SKM-1 treated with dmso at 0.1 percent for 144 hours (cell line): Measurements from ENCODE around the gene REEP6.
"Not testable (repeated sequence)": the region's sequence is repeated elsewhere in the genome, so short reads cannot be mapped to it uniquely, and the experiment has no call there.

Source experiments
- DNase-seq: peaks from one replicate; lab custom pipeline; 2025; ENCODE audit not compliant: unreplicated experiment; lab: John Stamatoyannopoulos, UW

Gene REEP6

DNA sequence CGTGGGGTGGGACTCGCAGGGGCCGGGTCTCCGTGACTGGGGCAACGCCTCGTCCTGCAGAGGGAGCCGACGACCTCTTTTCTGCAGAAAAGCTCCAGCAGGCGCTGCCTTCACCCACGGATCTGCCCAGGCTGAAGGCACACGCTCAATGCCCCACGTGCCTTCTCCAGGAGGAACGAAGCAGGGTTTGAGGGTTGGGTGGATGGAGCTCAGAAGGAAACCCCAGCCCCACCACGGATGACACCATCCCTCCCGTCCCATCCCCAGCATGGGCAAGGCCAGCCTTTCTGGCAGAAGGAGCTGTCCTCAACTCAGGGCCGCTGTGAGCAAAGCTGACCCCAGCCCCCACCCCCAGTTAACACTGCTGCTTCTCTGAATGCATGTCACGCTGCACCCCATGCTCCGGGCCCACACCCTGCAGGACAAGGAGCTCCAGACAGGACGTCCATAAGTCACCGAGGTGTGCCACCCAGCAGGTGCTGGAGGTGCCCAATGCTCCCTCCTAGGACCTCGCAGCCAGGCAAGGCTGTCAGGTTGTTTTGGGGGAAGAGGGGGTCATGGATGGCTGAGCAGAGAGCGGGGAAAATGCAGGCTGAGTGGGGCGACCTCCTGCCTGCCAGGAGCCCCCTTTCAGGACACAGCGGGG is 19.3 kb upstream of the REEP6 start:
- no peak for DNase-seq

DNA sequence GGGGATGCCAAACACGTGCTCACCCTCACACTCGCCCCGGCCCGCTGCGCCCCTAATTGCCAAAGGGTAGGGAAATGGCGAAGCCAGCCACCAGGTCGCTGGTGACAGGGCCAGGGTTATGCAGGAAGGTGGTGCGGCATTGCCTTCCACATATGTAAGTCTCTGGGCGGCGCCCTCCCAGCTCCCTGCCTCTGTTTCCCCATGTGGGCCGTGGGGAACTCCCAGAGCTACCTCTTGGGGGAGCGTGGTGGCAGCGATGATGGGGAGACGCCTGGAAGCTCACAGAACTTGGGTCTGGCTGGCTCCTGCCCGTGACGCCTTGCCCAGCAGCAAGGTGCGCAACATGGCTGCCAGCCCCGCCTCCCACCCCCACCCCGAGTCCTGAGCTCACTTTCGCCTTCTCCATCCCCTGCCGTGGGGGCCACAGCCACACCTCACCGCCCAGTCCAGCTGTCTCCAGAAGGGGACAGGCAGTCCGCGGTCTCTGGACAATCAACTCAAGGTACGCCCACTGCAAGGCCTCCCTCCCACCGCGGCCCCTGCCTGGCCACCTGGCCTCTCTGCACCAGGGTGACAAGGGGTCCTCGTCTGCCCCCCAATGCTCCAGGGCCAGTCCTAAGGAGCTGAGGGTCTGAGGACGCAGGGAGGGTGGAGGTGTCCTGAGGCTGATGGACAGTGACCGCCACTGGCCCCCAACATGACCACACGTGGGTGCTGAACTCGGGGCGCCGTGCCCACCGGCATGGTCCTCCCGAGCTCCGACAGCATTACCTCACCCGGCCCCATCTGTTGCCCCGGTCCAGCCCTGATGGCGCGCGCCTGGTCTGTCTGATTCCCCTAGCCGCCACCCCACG is 18.5 kb upstream of the REEP6 start:
- no peak for DNase-seq

DNA sequence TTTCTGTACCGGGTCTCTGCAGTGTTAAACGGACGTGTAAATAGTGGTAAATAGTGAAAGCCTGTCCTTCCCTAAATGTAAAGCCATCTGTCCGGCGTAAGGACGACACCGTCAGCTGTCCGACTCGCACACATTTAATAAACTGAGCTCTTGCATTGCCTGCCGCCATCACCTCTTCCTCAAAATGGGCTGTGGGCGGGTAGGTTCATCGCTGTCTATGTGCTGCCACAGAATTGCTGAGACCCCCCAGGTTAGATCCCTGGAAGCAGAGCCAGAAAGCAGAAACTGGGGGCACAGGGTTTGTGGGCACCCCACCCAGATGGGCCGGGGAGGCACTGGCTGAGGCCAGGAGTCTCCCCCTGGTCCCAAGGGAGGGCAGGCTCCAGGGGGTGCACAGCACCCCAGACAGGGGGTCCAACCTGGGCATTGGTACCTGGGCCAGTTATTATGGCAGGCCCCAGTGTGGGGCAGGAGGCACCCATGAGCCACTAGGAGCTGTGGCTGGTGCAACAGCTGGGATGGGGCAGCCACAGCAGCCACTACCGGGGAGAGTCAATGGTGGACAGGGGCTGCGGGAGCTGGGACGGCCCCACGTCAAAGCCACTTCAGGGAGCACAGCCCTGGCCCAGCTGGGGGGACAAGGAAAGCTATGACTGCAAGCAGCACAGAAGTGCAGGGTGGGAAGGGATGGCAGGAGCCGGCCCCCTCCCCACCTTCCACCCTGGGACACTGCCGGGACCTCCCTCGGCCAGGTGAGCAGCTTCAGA is 17.7 kb upstream of the REEP6 start:
- no peak for DNase-seq

- DNase-seq, result no peak
Measured at GRCh38 chr19:1474011-1474764, 16.8 kb upstream of the REEP6 start.

GRCh38 chr19:1474765-1475351 is 16.1 kb upstream of the REEP6 start:
- DNase-seq, result no peak

DNA sequence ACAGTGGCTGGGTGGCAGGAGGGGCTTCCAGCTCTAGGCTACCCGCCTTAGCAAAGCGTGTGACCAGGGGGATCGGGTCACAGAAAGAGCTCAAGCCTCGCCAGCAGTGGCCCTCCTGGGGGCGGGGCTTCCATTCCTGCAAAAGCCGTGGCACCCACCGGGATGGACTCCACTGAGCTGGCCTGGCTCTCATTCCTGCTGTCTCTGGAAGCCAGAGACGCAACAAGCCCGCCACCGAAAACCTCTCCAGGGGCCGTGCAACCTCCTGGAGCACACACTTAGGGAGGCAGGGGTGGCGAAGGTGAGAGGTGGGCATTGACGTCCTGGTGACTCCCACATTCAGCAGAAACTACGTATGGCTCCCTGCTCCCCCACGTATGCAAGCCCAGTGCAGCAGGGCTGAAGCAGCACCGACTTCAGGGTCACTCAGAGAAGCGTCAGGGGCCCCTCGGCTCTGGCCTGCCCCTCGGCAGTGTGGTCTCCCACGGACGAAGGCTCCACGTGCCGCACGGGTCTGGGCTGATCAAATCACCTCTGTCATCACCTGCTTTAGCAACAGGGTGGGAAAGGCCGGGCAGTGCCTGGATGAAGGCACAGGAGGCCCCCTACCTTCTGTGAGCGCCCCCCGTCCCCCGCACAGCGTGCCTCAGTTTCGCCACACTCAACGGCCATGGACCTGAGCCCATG is 15.1 kb upstream of the REEP6 start:
- no peak for DNase-seq

- DNase-seq, result not testable (repeated sequence)
Measured at GRCh38 chr19:1477056-1477455, 13.9 kb upstream of the REEP6 start.

GRCh38 chr19:1478934-1479707 is 11.9 kb upstream of the REEP6 start, which contains the start of gene C19orf25:
TSS of gene C19orf25 (minus strand) at chr19:1479215. CDS start at chr19:1478903, 312 bp downstream.
- peak; percentile 92 for DNase-seq

DNA sequence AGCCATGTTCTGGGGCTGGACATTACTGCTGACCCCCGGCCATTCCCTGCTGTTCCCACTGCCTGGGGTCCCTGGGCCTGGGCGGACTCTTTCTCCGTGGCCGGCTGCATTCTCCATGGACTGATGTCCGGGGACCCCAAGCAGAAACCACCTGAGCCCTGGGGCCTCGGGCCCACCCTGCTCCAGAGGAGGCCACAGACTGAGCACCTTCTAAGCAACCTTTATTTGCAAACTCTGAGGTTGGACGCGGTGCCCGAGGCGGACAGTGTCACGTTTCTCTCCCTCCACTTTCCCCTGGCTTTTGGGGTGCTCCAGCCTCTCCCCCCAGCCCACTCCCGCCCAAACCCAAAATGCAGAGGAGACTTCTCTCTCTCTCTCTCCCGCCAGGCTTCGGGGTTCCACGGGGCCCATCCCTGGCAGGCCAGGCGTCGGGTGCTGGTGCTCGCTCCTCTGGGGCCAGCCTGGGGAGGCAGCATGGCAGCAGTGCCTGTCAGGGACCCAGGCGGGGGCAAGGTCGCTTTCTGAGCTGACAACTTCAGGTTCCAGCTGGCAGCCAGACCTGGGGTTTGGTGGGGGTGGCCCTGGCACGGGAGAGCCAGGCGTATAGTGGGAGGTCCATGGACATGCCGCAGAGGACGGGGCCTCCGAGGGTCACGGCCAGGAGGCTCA is 9.6 kb upstream of the REEP6 start:
- DNase-seq, result no peak

DNA sequence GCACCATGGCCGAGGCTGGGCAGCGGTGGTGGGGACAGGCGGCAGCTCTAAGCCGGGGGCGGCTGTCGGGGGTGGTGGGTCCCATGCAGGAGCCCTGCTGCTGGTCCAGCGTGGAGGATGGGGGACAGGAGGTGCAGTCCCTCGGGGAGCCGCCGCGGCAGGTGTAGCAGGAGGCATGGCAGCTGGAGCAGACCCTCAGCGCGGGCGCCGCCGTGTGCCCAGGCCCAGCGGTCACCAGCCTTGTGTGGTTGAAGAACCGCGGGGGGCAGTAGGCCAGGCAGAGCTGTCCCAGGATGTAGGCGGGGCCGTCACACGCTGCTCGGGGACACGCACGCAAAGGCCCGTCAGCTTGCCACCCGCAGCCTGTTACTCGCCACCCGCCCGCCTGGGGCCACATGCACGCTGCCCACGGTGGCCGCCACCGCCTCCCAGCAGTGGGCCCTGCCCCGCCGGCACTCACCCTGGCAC is 9.1 kb upstream of the REEP6 start:
- no peak for DNase-seq

DNA sequence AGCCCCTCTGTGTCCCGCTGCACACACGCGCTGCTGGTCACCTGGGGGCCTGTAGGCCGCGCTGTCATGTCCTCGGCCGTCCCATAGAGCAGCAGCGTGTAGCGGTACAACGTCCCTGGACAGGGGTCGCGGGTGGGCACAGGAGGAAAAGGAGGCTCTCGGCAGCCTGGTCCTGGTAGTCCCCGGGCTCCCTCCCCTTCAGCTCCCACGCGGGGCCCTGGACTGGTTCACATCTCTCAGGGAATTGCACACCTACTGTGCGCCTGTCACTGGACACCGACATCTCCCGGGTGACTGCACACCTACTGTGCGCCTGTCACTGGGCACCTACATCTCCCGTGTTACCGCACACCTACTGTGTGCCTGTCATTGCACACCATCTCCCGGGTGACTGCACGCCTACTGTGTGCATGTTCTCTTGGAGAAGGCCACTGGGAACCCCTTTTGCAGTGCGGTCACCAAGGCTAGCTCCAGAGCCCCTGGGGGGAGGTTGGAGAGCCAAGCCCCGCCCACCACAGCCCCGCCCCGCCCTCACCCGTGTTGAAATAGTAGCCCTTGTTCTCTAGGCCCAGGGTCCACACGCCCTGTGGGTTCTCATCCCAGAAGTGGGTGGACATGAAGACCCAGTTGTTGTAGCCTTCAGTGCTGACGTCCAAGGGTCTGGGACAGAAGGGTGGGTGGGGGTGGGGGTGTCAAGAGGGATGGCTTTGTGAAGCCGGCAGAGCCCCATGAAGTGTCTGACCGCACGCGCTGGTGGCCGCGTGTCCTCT is 8.4 kb upstream of the REEP6 start:
- no peak for DNase-seq

DNA sequence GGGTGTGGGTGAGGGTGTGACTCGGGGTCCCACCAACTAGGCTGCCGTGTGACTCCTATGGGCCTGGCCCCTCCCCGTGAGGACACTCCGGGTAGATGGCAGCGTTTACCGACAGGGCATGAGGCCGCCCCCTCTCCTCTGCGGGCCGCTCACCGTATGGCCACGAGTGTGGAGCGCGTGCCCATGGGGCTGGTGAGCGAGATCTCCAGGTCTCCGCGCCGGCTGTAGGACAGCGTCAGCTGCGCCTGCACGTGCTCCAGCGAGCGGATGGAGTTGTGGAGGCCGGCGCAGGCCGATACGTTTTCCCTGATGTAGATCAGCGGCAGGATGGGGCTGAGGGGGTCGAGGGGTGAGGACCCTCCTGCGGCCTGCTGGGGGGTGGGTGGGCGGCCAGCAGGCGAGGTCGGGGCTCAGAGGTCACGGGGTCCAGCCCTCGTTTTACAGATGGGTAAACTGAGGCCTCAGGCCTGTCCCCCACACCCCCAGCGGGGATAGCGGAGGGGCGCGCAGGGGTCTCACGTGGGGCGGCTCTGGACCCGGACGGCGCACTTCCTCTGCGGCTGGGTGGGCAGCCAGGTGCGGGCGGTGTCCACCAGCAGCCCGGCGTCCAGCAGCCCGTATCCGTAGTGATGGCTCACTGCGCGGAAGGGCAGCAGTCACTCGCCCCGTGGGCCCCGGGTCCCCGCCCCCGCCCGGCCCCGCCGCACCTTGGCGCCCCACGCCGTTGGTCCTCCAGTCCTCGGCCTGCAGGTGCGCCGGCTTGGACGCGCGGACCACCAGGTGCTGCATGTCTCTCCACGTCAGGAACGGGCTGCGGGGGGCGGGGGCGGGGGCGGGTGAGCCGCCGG is 7.6 kb upstream of the REEP6 start:
- DNase-seq, result no peak

GRCh38 chr19:1483979-1484428 is 7.0 kb upstream of the REEP6 start:
- no peak for DNase-seq

DNA sequence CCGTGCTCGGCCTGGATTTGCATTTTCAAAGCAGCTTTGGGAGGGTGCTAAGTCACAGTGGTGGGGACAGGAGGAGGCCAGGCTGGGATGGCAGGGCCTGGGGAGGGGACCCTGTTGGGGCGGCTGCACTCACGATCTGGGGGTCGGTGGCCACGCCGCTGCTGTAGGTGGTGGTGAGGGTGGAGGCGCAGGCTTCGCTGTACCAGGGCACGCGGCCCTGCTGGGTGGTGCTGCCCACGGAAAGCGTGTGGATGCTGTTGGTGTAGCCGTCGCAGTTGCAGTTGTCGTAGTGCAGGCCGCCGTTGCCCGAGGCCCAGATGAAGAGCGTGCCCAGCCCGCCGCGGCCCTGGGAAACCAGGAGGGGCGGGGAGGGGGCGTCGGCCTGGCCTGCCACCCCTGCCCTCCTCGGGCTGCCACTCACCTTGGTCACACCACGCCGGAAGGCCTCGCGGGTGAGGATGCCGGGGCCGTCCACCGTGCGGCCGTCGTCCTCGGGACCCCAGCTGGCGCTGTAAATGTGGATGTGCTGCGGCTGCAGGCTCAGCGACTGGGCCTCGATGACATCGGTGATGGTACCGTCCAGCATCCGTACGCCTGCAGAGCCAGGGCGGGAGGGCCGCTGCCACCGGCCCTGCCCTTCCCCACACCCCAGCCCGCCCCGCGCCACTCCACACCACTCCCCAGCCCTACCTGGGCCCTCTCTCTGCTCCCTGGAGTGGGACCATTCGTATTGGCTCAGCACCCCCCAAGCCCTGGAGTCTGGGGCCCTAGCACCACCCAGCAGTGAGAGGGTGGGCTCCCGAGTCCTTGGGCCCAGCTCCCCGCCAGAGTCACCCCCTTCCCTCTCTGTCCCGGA is 4.0 kb upstream of the REEP6 start:
- no peak for DNase-seq

DNA sequence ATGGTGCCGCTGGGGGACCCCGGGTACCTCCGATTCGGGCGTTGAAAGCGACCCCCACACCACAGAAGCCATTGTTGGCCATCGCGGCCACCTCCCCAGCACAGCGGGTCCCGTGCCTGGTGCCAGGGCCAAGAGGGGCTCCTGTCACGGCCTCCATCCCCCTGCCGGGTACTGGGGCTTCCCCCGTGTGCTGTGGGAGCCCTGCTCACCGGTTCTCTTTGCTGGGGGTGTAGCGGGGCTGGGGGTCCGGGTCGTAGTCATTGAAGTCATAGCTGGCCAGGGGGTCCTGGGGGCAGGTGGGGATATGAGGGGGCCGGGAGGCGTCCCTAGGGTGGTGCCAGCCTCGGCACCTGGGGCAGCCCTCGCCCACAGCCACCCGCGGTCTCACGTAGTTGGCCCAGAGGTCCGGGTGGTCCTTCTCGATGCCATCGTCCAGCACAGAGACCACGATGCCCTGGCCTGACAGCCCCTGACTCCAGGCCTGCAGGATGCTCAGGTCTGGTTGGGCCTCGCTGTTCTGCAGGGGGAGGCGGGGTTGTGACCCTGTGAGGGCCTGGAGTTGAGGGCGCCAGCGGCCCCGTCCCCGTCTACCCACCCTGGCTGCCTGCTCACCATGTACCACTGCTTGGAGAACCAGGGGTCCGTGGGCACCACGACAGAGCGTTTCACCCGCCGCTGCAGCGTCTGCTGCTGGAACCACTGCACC is 3.3 kb upstream of the REEP6 start:
- DNase-seq, result no peak
